BJ (cell line): ENCODE measurements around the gene KIAA0753. TPM values are rescaled to one million over a fixed set of nuclear protein-coding genes. Genes with fewer than 3 reads are reported as not detected.

ENCODE experiments used
- CTCF ChIA-PET: fragments of 350-600 bp; formaldehyde crosslinking; extraction: SDS; loops from one replicate; lab custom pipeline; 2021; ENCODE audit warnings: antibody characterized with exemption, inconsistent platforms; lab: Yijun Ruan, JAX
- POLR2A ChIA-PET: fragments of 300-600 bp; sonication (Branson Sonifier 250); formaldehyde crosslinking; extraction: SDS; loops from one replicate; lab custom pipeline; 2021; ENCODE audit warnings: antibody characterized with exemption; lab: Charles Lee
- DNase-seq: peaks from one replicate; pipeline ENCODE4 v3.0.0-alpha.2; 2011; ENCODE audit warnings: low read depth
- H3K27me3 ChIP-seq: 2 replicates; pipeline ENCODE4 v1.6.0; 2011; ENCODE audit warnings: low read length; ENCODE audit not compliant: control insufficient read depth, insufficient read depth
- H3K36me3 ChIP-seq: 2 replicates; pipeline ENCODE4 v1.5.1; 2011; ENCODE audit warnings: low read length; ENCODE audit not compliant: control insufficient read depth, insufficient read depth
- H3K4me3 ChIP-seq: 2 replicates; pipeline ENCODE4 v1.5.1; 2011; ENCODE audit warnings: low read depth, mild to moderate bottlenecking, control low read depth, low read length
- CTCF ChIP-seq: IDR thresholded peaks from 2 replicates; pipeline ENCODE4 v1.5.1; 2011; ENCODE audit warnings: low read depth, mild to moderate bottlenecking, control low read depth, inconsistent platforms, low read length, moderate library complexity; ENCODE audit not compliant: insufficient read depth
- polyA plus RNA-seq: library from polyadenylated mRNA; depleted of rRNA; stranded (reverse); fragments of >200 nt; gene quantifications from 2 replicates; pipeline ENCODE4 v1.2.3, GENCODE V29; 2011

The KIAA0753 gene
- polyA plus RNA-seq, 1 experiment: 5.4 TPM

GRCh38 chr17:6626616-6627015 is 13.9 kb downstream of the KIAA0753 start:
- DNase-seq: no peak
- ChIA-PET POLR2A (no interaction called here), CTCF (interaction anchor here (1.6 kb wide), 1 partner anchor 164 kb away, joined by 3 read pairs; no protein-coding TSS in a partner anchor)
- H3K36me3 ChIP-seq: peaks cover 1% of the 10 kb centered on the region; the same call in 1 of the 2 replicates
- no peaks in the 10 kb centered on the region for H3K27me3 ChIP-seq
- no peak for TF ChIP-seq CTCF
- no peak overlapping the region for H3K4me3 ChIP-seq

GRCh38 chr17:6623941-6624340 is 16.6 kb downstream of the KIAA0753 start:
- no peak for TF ChIP-seq CTCF
- Histone ChIP-seq H3K4me3 (no peak overlapping the region), H3K27me3 (no peaks in the 10 kb centered on the region), H3K36me3 (peaks cover 3% of the 10 kb centered on the region)
- ChIA-PET POLR2A (no interaction called here), CTCF (interaction anchor here (1.4 kb wide), 1 partner anchor 151 kb away, joined by 7 read pairs; no protein-coding TSS in a partner anchor)
- DNase-seq: no peak

GRCh38 chr17:6611231-6611630 is 29.3 kb downstream of the KIAA0753 start:
- no peak for DNase-seq
- TF ChIP-seq CTCF: no peak
- peaks cover 9% of the 10 kb centered on the region for H3K36me3 ChIP-seq

GRCh38 chr17:6610011-6610410 is 30.5 kb downstream of the KIAA0753 start:
- H3K27me3 ChIP-seq: no peaks in the 10 kb centered on the region
- no peak overlapping the region for H3K4me3 ChIP-seq
- POLR2A ChIA-PET: no interaction called here
- H3K36me3 ChIP-seq: peaks cover 15% of the 10 kb centered on the region
- no peak for DNase-seq
- no peak for TF ChIP-seq CTCF
- CTCF ChIA-PET: no interaction called here

More at GRCh38 chr17:6611231-6611630, 29.3 kb downstream of the KIAA0753 start:
- CTCF ChIA-PET: interaction anchor here (1.3 kb wide), 1 partner anchor 10 kb away, joined by 4 read pairs; no protein-coding TSS in a partner anchor
- H3K27me3 ChIP-seq: no peaks in the 10 kb centered on the region
- H3K4me3 ChIP-seq: no peak overlapping the region
- POLR2A ChIA-PET: no interaction called here

- DNase-seq: no peak
- ChIA-PET POLR2A (no interaction called here), CTCF (interaction anchor here (0.8 to 1.9 kb wide), 6 partner anchors 9 to 31 kb away, joined by 3 to 7 read pairs (median 3); a partner anchor contains a TSS)
- Histone ChIP-seq H3K27me3 (no peaks in the 10 kb centered on the region), H3K4me3 (no peak overlapping the region), H3K36me3 (peaks cover 15% of the 10 kb centered on the region)
- no peak for TF ChIP-seq CTCF
These were observed 32.2 kb downstream of the KIAA0753 start for GRCh38 chr17:6608321-6608720.
